Body of pancreas (tissue), 4 donors: Measurements from ENCODE around the gene ASB16. TPM values are rescaled to one million over a fixed set of nuclear protein-coding genes. Genes with fewer than 3 reads are reported as not detected.
A peak's percentile ranks its signal among the peaks of the same experiment; 100 is the strongest.

Experiments
- ATAC-seq: fragments of 150-250 bp; one replicate; pipeline ENCODE4 v1.9.1; 2016
- DNase-seq, 4 donors: peaks; one replicate each; pipeline ENCODE4 v3.0.0-alpha.2; 2019
- H3K27ac ChIP-seq, 4 donors: fragments of 200-600 bp; sonication (generic); 1 replicate in 3 of 4; 2 replicates in 1 of 4; pipeline versions ENCODE4 v1.5.1 to v1.6.1; 2016 to 2019; ENCODE audit warnings: mild to moderate bottlenecking in 1 of 4, mixed read lengths in 1 of 4, moderate library complexity in 1 of 4
- H3K27me3 ChIP-seq, 2 donors: fragments of 200-600 bp; sonication (generic); one replicate each; pipeline ENCODE4 v1.6.0; 2016; ENCODE audit warnings: mild to moderate bottlenecking in 1 of 2
- H3K36me3 ChIP-seq, 2 donors: fragments of 200-600 bp; sonication (generic); replicated peaks in 1 of 2; 2 replicates each; pipeline ENCODE4 v1.5.1; 2016; ENCODE audit warnings: low read depth in 2 of 2; ENCODE audit not compliant: insufficient read depth in 1 of 2
- H3K4me1 ChIP-seq: fragments of 200-600 bp; sonication (generic); one replicate; pipeline ENCODE4 v1.6.0; 2016
- H3K4me3 ChIP-seq, 2 donors: fragments of 200-600 bp; sonication (generic); 1 replicate in 1 of 2; 2 replicates in 1 of 2; pipeline ENCODE4 v1.5.1; 2016 to 2019
- H3K9me3 ChIP-seq, 3 donors: fragments of 200-600 bp; sonication (generic); 1 replicate in 2 of 3; 2 replicates in 1 of 3; pipeline ENCODE4 v1.5.1; 2016
- POLR2A ChIP-seq, 3 donors: fragments of 450-650 bp; IDR thresholded peaks; one replicate each; pipeline ENCODE4 v1.6.1; 2016; ENCODE audit warnings: antibody characterized with exemption in 3 of 3, mild to moderate bottlenecking in 2 of 3
- WGBS, 2 donors: methylation state at CpG; one replicate each; pipeline ENCODE4 v1.1.5; 2017; 5-methylcytosine and 5-hydroxymethylcytosine counted together
- intact Hi-C: fragments of 100-400 bp; cut with DNase I; formaldehyde crosslinking; loops from one replicate; pipeline ENCODE4 v1.15.1; 2023
- total RNA-seq, 2 donors: library from RNA; depleted of rRNA; stranded (reverse); fragments of >200 nt; gene quantifications; one replicate each; pipeline ENCODE4 v1.1.0, GENCODE V29; 2016
- TF ChIP-seq, protein P1 (sequence below), 7 experiments: fragments of 450-650 bp in 4 of 7; fragments of 200-600 bp in 3 of 7; sonication (generic) in 3 of 7; IDR thresholded peaks; one replicate each; pipeline ENCODE4 v1.5.1; 2016 to 2019; ENCODE audit warnings: antibody characterized with exemption in 7 of 7

ASB16 gene, protein sequence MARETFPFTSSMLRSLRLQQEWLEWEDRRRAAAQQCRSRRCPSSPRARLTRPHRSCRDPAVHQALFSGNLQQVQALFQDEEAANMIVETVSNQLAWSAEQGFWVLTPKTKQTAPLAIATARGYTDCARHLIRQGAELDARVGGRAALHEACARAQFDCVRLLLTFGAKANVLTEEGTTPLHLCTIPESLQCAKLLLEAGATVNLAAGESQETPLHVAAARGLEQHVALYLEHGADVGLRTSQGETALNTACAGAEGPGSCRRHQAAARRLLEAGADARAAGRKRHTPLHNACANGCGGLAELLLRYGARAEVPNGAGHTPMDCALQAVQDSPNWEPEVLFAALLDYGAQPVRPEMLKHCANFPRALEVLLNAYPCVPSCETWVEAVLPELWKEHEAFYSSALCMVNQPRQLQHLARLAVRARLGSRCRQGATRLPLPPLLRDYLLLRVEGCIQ
- total RNA-seq: 10 to 100 TPM in 1 of 2 donors, 1 to 10 TPM in 1; 3.9 to 10.5 TPM

DNA sequence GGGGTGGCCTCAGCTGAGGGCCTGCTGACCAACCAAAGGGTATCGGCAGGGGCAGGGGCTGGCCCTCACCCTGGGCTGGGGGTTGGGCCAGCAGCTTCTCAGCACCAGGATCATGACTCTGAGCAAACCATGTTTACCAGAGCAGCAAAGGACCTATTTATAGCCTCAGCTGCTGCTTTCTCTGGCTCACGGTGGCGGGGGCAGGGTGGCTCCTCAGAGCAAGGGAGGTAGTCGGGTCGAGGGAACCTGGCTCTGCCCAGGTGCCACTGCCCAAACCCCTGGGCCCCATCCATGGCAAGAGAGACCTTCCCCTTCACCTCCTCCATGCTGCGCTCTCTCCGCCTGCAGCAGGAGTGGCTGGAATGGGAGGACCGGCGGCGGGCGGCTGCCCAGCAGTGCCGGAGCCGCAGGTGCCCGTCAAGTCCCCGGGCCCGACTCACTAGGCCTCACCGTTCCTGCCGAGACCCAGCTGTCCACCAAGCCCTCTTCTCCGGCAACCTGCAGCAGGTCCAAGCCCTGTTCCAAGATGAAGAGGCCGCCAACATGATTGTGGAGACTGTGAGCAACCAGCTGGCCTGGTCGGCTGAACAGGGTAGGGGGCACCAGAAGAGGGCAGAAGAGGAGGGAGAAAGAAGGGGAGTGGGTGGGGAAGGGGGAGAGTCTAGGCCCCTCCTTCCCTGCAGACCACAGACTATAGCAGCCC is at the start of gene ASB16:
Gene ASB16, plus strand, starts transcription at position 206 of the 703 bp plus-strand sequence. Its CDS starts 86 bp downstream, at position 292.
- ATAC-seq (peak; percentile 73), DNase-seq (peak; percentile 57 to 81 (median 76))
- Histone ChIP-seq H3K36me3 (no peaks in the 10 kb centered on the region), H3K27me3 (no peaks in the 10 kb centered on the region), H3K9me3 (no peaks in the 10 kb centered on the region), H3K4me1 (peaks cover 31% of the 10 kb centered on the region), H3K4me3 (no peak within 1 kb of the TSS), H3K27ac (peak within 1 kb of the TSS; percentile 70 to 92 (median 78))
- intact Hi-C loops: no loop called here
- TF ChIP-seq, protein P1, sequence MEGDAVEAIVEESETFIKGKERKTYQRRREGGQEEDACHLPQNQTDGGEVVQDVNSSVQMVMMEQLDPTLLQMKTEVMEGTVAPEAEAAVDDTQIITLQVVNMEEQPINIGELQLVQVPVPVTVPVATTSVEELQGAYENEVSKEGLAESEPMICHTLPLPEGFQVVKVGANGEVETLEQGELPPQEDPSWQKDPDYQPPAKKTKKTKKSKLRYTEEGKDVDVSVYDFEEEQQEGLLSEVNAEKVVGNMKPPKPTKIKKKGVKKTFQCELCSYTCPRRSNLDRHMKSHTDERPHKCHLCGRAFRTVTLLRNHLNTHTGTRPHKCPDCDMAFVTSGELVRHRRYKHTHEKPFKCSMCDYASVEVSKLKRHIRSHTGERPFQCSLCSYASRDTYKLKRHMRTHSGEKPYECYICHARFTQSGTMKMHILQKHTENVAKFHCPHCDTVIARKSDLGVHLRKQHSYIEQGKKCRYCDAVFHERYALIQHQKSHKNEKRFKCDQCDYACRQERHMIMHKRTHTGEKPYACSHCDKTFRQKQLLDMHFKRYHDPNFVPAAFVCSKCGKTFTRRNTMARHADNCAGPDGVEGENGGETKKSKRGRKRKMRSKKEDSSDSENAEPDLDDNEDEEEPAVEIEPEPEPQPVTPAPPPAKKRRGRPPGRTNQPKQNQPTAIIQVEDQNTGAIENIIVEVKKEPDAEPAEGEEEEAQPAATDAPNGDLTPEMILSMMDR (IDR thresholded peaks at IDR 0.05): peak in 1 of 7 experiments; percentile 13
- peak; percentile 52 to 65 (median 59) for TF ChIP-seq POLR2A (IDR thresholded peaks at IDR 0.05)
- WGBS, 2 donors: 13 to 18% methylated on average over 11 to 21 of the region's 21 CpGs

DNA sequence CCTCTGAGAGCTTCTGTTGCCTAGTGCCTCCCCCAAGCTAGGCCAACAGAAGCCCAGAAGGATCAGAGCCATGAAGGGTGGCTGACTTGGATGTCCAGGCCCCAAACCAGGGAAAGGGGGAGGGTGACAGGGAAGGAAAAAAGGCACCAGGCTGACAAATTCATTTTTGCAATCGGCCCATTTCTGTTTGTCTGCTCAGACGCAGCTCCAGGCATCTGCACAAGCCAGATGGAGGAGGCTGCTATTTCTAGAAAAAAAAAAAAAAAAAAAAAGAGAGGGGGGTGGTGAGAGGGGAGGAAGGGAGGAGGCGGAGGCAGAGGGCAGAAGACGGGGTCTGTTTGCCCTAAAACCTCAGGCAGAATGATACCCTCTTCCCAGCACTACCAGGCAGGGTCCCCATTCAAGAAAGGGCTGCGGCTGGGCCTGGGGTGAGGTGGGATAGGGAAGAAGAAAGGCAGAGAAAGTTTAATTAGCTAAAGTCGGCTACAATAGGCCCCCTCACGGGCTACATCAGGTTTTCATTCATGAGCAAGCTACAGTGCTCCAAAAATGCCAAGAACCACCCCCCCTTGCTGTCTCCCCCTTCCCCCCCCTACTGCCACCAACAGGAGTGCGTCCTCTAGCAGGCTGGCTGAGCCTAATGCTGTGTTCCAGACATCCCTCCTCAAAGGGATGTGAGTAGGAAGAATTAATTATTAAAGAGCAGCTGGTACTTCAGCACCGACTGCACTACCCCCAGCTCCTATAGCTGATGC is 49.5 kb upstream of the ASB16 start:
- Histone ChIP-seq H3K4me3 (no peak overlapping the region), H3K9me3 (no peaks in the 10 kb centered on the region), H3K4me1 (peaks cover 44% of the 10 kb centered on the region), H3K27ac (peak overlapping the region in 2 of 4 donors; percentile 1 to 11), H3K27me3 (no peaks in the 10 kb centered on the region), H3K36me3 (no peaks in the 10 kb centered on the region)
- ATAC-seq (no peak), DNase-seq (no peak)
- intact Hi-C loops: no loop called here
- WGBS, 2 donors: 63% methylated on average over 9 of the region's 9 CpGs
- TF ChIP-seq, protein P1 (IDR thresholded peaks at IDR 0.05): no peak
- no peak for TF ChIP-seq POLR2A (IDR thresholded peaks at IDR 0.05)

DNA sequence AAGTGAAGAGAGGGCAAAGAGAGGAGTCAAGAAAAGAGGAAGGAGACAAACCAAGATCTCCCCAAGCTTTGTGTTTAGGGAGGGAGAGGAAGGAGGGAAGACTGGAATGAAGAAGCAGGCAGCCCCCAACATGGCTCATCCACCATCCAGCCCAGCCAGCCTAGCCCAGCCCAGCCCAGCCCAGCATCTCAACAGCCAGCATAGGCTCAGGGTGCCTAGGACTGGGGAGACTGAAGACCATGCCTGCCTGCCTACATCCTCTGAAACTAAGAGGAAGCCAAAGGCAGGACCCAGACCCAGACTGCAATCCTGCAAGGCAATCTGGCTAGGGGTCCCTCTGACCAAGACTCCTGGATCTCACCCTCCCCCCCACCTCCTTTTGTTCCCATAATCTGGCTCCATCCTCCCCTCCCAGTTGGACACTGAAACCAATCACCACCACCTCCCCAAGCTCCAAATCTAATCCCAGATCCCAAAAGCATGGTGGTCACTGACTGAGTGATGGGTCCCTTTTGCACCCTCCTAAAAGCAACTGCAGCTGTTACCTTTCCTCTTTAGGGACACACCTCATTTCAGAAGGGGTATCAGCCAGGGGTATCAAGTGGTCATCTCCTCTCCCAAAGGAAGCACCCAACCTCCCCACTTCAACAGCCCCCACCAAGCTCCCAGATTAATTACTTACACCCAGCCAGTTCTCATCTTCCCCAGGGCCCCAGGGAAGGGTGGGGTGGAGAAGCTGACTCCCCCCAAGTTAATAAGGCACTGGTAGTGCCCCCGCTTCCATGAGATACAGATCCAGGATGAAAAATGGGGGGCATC is 48.3 kb upstream of the ASB16 start:
- WGBS, 2 donors: 44 to 58% methylated on average over 1 of the region's 1 CpG
- H3K9me3 ChIP-seq: no peaks in the 10 kb centered on the region
- no peaks in the 10 kb centered on the region for H3K27me3 ChIP-seq
- peak overlapping the region; percentile 75 to 91 (median 86) for H3K27ac ChIP-seq
- peak overlapping the region; percentile 43 to 77 for H3K4me3 ChIP-seq
- intact Hi-C loops: no loop called here
- TF ChIP-seq, protein P1 (IDR thresholded peaks at IDR 0.05): no peak
- TF ChIP-seq POLR2A (IDR thresholded peaks at IDR 0.05): no peak
- H3K4me1 ChIP-seq: peaks cover 44% of the 10 kb centered on the region
- H3K36me3 ChIP-seq: no peaks in the 10 kb centered on the region
- DNase-seq (no peak), ATAC-seq (no peak)

DNA sequence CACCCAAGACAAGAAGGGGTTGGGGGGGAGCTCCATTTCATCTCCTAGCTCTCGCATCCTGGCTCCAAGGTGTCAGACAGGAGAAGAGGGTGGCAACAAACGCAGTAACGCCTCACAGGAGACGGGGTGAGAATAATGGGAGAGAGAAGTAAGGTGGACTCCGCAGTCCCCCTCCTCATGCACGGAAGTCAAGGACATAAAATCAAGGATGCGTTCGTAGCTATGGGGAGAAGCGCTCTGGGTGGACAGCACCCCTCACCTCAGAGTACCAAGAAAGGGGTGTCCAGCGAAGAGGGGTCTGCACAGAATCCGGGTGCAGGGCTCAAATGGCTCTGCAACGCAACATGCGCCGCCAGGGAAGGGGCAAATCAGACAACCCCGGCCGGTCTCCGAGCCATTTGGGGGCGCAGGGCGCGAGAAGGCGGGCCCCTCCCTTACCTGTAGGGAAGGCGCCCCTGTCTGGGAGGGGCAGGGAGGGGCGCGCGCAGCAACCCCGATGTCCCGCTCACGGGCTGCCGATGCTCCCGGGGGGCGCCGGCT is 47.6 kb upstream of the ASB16 start:
- ATAC-seq (no peak), DNase-seq (peak in 1 of 4 donors; percentile 33)
- Histone ChIP-seq H3K9me3 (no peaks in the 10 kb centered on the region), H3K36me3 (no peaks in the 10 kb centered on the region), H3K27me3 (no peaks in the 10 kb centered on the region), H3K27ac (peak overlapping the region; percentile 75 to 91 (median 86)), H3K4me3 (peak overlapping the region; percentile 43 to 77), H3K4me1 (peaks cover 44% of the 10 kb centered on the region)
- WGBS, 2 donors: 0 to 1% methylated on average over 11 to 32 of the region's 32 CpGs
- TF ChIP-seq POLR2A (IDR thresholded peaks at IDR 0.05): no peak
- TF ChIP-seq, protein P1 (IDR thresholded peaks at IDR 0.05): no peak
- intact Hi-C loops: no loop called here
